ENCODE measurements around the gene INPP4A.
A peak's percentile ranks its signal among the peaks of the same experiment; 100 is the strongest.

- peak in 3 of 4 experiments; percentile 14 to 55 (median 42) for TF ChIP-seq CTCF (IDR thresholded peaks at IDR 0.05)
- no peak for TF ChIP-seq POLR2A (IDR thresholded peaks at IDR 0.05)
These were observed 157.0 kb downstream of the INPP4A start for GRCh38 chr2:98601532-98602132.
